Keratinocyte (primary cell): ENCODE data around the gene FRMPD4. TPM values are rescaled to one million over a fixed set of nuclear protein-coding genes. Genes with fewer than 3 reads are reported as not detected.

Experiments used
- DNase-seq: peaks from one replicate; pipeline ENCODE4 v3.0.0-alpha.2; 2011; ENCODE audit warnings: low read depth, missing footprints, low spot score
- FAIRE-seq: peaks from 2 replicates; lab custom pipeline; 2011; peaks lifted over from hg19 to GRCh38; lab: Jason Lieb, UNC
- H2AFZ ChIP-seq: 2 replicates; pipeline ENCODE4 v1.6.0; 2012; ENCODE audit warnings: low read length, control low read depth, inconsistent platforms; ENCODE audit not compliant: control insufficient read depth
- H3K27ac ChIP-seq: 2 replicates; pipeline ENCODE4 v1.5.1; 2011; ENCODE audit warnings: low read length; ENCODE audit not compliant: control insufficient read depth, insufficient read depth
- H3K27me3 ChIP-seq: 3 replicates; pipeline ENCODE4 v1.6.0; 2011; ENCODE audit warnings: low read length; ENCODE audit not compliant: control insufficient read depth, insufficient read depth; ENCODE audit errors: extremely low read depth
- H3K36me3 ChIP-seq, 2 experiments: 2 replicates in 1 of 2; 3 replicates in 1 of 2; pipeline ENCODE4 v1.5.1; 2011; ENCODE audit warnings: low read length in 2 of 2, mild to moderate bottlenecking in 1 of 2; ENCODE audit not compliant: control insufficient read depth in 2 of 2, insufficient read depth in 2 of 2; ENCODE audit errors: extremely low read depth in 1 of 2
- H3K4me1 ChIP-seq: 3 replicates; pipeline ENCODE4 v1.5.1; 2011; ENCODE audit warnings: low read length; ENCODE audit not compliant: control insufficient read depth, insufficient read depth; ENCODE audit errors: extremely low read depth
- H3K4me2 ChIP-seq: 3 replicates; pipeline ENCODE4 v1.6.0; 2011; ENCODE audit warnings: low read depth, low read length; ENCODE audit not compliant: control insufficient read depth, insufficient read depth; ENCODE audit errors: extremely low read depth
- H3K4me3 ChIP-seq, 3 experiments: fragments of 200-600 bp in 1 of 3; sonication (generic) in 1 of 3; 2 replicates in 2 of 3; 3 replicates in 1 of 3; pipeline ENCODE4 v1.5.1; 2011 to 2016; ENCODE audit warnings: low read length in 3 of 3, mild to moderate bottlenecking in 3 of 3, control low read depth in 2 of 3, inconsistent platforms in 1 of 3, low read depth in 1 of 3, mixed read lengths in 1 of 3, mixed run types in 1 of 3, moderate library complexity in 1 of 3; ENCODE audit not compliant: control insufficient read depth in 2 of 3, insufficient read depth in 2 of 3; ENCODE audit errors: extremely low read depth in 1 of 3
- H3K79me2 ChIP-seq: 2 replicates; pipeline ENCODE4 v1.6.0; 2012; ENCODE audit warnings: low read length; ENCODE audit not compliant: control insufficient read depth, insufficient read depth
- H3K9ac ChIP-seq: 3 replicates; pipeline ENCODE4 v1.6.0; 2011; ENCODE audit warnings: low read length; ENCODE audit not compliant: control insufficient read depth, insufficient read depth; ENCODE audit errors: extremely low read depth
- H3K9me1 ChIP-seq: 3 replicates; pipeline ENCODE4 v1.6.0; 2011; ENCODE audit warnings: low read length; ENCODE audit not compliant: control insufficient read depth, insufficient read depth; ENCODE audit errors: extremely low read depth
- H3K9me3 ChIP-seq: 2 replicates; pipeline ENCODE4 v1.5.1; 2012; ENCODE audit warnings: low read depth, low read length; ENCODE audit not compliant: control insufficient read depth
- H4K20me1 ChIP-seq: 3 replicates; pipeline ENCODE4 v1.6.0; 2011; ENCODE audit warnings: low read length; ENCODE audit not compliant: control insufficient read depth, insufficient read depth; ENCODE audit errors: extremely low read depth
- EZH2 ChIP-seq: IDR thresholded peaks from one replicate; pipeline ENCODE4 v1.6.1; 2012; ENCODE audit warnings: inconsistent platforms, mild to moderate bottlenecking, low read length, moderate library complexity
- dilution Hi-C: fragments of 300-500 bp; cut with MboI; formaldehyde crosslinking; loops from one replicate; pipeline ENCODE4 v1.7.0; 2020; ENCODE audit warnings: low sequenced_read_pairs; ENCODE audit not compliant: extremely low pct_ligation_motif_present
- polyA plus RNA-seq, 5 experiments: library from polyadenylated mRNA; depleted of rRNA in 3 of 5; stranded (reverse) in 3 of 5; stranded (forward) in 1 of 5; unstranded in 1 of 5; fragments of >200 nt; gene quantifications; 1 replicate in 1 of 5; 2 replicates in 3 of 5; 3 replicates in 1 of 5; pipeline versions ENCODE4 v1.2.1 to v1.2.3, GENCODE V29; 2011 to 2012; ENCODE audit warnings: missing spikeins in 2 of 5, low read depth in 1 of 5, low replicate concordance in 1 of 5
- TF ChIP-seq, protein P1 (sequence below), 3 experiments: IDR thresholded peaks in 1 of 3; conservative IDR thresholded peaks in 1 of 3; optimal IDR thresholded peaks in 1 of 3; 2 replicates in 2 of 3; 3 replicates in 1 of 3; pipeline versions ENCODE3 to v1.5.1; 2011; ENCODE audit warnings: low read length in 3 of 3, mild to moderate bottlenecking in 3 of 3, moderate library complexity in 2 of 3, control low read depth in 1 of 3, inconsistent platforms in 1 of 3; ENCODE audit not compliant: insufficient read depth in 2 of 3; ENCODE audit errors: extremely low read depth in 1 of 3

Gene FRMPD4
- polyA plus RNA-seq, 1 donor (not counting 4 experiments of a cell fraction or from before 2014, with no cell fraction given), result 0.05 TPM

DNA sequence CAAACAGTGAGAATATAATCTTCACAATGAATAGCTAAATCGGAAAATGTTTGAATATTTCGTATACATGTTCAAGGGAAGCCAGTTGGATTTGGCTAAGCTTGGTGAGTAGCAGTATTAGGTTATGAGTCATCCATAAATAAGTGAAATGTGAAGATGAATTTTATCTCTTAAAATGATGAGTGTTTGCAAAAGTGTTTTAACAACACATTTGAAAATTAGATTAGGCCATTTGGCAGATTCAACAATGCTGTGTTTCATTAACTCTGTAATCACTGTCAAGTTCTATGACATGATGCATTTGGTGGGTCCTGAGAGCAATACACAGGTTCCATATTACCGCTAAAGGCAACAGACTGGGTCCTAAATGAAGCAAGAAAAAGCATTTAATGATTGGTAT, 351.1 kb downstream of the FRMPD4 start:
- H3K4me2 ChIP-seq, result no peak overlapping the region
- H3K9me3 ChIP-seq, result no peaks in the 10 kb centered on the region
- no peaks in the 10 kb centered on the region for H3K27me3 ChIP-seq
- no peak overlapping the region for H2AFZ ChIP-seq
- no peaks in the 10 kb centered on the region for H3K79me2 ChIP-seq
- DNase-seq (no peak), FAIRE-seq (peak; percentile 32)
- H3K4me1 ChIP-seq, result no peaks in the 10 kb centered on the region
- dilution Hi-C loops, result no loop called here
- H3K9ac ChIP-seq, result no peak overlapping the region
- no peaks in the 10 kb centered on the region for H3K9me1 ChIP-seq
- H3K27ac ChIP-seq, result no peak overlapping the region
- H4K20me1 ChIP-seq, result no peaks in the 10 kb centered on the region
- TF ChIP-seq, protein P1, sequence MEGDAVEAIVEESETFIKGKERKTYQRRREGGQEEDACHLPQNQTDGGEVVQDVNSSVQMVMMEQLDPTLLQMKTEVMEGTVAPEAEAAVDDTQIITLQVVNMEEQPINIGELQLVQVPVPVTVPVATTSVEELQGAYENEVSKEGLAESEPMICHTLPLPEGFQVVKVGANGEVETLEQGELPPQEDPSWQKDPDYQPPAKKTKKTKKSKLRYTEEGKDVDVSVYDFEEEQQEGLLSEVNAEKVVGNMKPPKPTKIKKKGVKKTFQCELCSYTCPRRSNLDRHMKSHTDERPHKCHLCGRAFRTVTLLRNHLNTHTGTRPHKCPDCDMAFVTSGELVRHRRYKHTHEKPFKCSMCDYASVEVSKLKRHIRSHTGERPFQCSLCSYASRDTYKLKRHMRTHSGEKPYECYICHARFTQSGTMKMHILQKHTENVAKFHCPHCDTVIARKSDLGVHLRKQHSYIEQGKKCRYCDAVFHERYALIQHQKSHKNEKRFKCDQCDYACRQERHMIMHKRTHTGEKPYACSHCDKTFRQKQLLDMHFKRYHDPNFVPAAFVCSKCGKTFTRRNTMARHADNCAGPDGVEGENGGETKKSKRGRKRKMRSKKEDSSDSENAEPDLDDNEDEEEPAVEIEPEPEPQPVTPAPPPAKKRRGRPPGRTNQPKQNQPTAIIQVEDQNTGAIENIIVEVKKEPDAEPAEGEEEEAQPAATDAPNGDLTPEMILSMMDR (optimal IDR thresholded peaks at IDR 0.05 in 1 of 3, IDR thresholded peaks at IDR 0.05 in 1 of 3, conservative IDR thresholded peaks at IDR 0.05 in 1 of 3; ENCODE audit: extremely low read depth in 1 of 3, insufficient read depth in 2 of 3, low read length in 3 of 3), result no peak
- no peak for TF ChIP-seq EZH2
- H3K36me3 ChIP-seq, result no peaks in the 10 kb centered on the region
- H3K4me3 ChIP-seq, result no peak overlapping the region

DNA sequence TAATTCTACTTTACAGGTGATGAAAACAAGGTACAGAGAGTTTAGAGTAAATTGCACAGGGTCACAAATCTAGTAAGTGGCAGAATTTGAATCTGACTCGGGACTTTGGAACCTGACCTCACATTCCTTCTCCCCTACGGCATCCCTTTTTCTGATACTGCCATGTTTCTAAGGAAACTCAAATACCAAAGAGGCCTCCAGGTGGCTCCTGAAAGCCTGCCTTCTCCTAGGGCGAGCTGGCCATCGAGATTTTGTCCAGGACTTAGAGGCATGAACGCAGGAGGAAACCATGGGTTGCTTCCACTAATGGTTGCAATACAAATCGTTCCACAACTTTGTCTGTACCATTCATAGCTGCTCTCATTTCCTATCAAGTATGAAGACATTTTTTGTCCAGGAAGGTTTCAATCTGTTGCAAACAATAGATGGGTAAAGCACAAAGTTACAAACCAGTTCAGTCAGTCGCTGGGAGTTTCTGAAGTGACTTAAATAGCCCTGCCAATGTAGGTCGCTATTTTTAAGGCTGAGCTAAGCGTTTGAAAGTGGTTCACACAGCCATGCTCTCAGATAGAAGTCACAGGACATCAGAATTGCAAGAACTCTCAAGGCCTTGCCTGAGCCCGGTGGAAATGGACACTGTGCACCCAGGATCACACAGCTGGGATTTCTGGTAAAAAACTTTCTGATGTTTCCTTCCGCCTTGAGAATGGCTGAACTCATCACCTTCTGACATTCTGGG, 356.3 kb downstream of the FRMPD4 start:
- H3K27me3 ChIP-seq, result no peaks in the 10 kb centered on the region

More for the DNA sequence above, 356.3 kb downstream of the FRMPD4 start:
- dilution Hi-C loops, result no loop called here
- H3K9me1 ChIP-seq, result no peaks in the 10 kb centered on the region
- H3K4me1 ChIP-seq, result no peaks in the 10 kb centered on the region
- H3K4me2 ChIP-seq, result no peak overlapping the region
- H3K27ac ChIP-seq, result no peak overlapping the region
- no peak overlapping the region for H3K9ac ChIP-seq
- H3K79me2 ChIP-seq, result no peaks in the 10 kb centered on the region
- H3K36me3 ChIP-seq, result no peaks in the 10 kb centered on the region
- no peak for DNase-seq
- H4K20me1 ChIP-seq, result no peaks in the 10 kb centered on the region
- no peaks in the 10 kb centered on the region for H3K9me3 ChIP-seq
- H3K4me3 ChIP-seq, result no peak overlapping the region
- TF ChIP-seq, protein P1 (optimal IDR thresholded peaks at IDR 0.05 in 1 of 3, IDR thresholded peaks at IDR 0.05 in 1 of 3, conservative IDR thresholded peaks at IDR 0.05 in 1 of 3; ENCODE audit: extremely low read depth in 1 of 3, insufficient read depth in 2 of 3, low read length in 3 of 3), result no peak
- no peak for TF ChIP-seq EZH2
- H2AFZ ChIP-seq, result no peak overlapping the region
- no peak for FAIRE-seq
